GM21390 (cell line): ENCODE data around the gene MOCS3.

Source experiments
- ATAC-seq: cut with Tn5 transposase; IDR thresholded peaks from one replicate; pipeline ENCODE4 v1.9.1; 2021; ENCODE audit not compliant: unreplicated experiment

MOCS3 gene, protein sequence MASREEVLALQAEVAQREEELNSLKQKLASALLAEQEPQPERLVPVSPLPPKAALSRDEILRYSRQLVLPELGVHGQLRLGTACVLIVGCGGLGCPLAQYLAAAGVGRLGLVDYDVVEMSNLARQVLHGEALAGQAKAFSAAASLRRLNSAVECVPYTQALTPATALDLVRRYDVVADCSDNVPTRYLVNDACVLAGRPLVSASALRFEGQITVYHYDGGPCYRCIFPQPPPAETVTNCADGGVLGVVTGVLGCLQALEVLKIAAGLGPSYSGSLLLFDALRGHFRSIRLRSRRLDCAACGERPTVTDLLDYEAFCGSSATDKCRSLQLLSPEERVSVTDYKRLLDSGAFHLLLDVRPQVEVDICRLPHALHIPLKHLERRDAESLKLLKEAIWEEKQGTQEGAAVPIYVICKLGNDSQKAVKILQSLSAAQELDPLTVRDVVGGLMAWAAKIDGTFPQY

DNA sequence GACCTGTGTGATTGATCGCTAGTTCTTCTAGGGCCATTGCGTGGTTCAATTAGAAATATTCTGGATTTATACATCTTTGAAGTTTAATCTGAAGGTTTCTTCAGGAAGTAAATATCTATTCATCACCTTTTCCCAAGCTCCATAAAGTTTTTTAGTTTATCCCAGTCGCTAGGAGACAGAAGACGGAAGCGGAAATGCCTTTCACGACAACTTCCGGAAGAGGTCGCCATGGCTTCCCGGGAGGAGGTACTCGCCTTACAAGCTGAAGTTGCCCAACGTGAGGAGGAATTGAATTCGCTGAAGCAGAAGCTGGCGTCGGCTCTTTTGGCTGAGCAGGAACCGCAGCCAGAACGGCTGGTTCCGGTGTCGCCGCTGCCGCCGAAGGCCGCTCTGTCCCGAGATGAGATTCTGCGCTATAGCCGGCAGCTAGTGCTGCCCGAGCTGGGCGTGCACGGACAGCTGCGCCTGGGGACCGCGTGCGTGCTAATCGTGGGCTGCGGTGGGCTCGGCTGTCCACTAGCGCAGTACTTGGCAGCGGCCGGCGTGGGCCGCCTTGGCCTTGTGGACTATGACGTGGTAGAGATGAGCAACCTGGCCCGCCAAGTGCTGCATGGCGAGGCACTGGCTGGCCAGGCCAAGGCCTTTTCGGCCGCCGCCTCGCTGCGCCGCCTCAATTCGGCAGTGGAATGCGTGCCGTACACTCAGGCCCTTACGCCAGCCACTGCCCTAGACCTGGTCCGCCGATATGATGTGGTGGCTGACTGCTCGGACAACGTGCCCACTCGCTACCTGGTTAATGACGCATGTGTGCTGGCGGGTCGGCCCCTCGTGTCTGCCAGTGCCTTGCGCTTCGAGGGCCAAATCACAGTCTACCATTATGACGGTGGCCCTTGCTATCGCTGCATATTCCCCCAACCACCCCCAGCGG, at the start of gene MOCS3:
TSS of gene MOCS3 (plus strand) at position 204 of the 928 bp plus-strand sequence. CDS start at position 229, 25 bp downstream.
- ATAC-seq = peak; percentile 79

DNA sequence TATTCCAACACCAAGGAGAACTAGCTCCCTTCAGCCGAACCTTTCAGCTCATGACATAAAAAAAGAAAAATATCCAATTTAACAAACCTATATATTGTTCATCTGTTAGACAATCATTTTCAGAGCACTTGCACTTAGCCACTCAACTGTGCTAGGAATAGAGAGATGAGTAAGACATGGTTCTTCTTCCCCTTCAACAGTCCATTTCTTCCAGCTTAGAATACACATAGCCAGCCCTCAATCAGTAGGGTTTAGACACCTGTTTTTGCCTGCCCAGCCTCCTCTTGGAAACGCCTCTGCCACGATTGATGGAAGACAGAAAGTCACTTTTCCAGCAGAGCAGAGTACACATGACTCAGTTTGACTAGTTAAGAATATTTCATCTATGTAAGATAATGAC, 49.2 kb upstream of the MOCS3 start:
- ATAC-seq = no peak

DNA sequence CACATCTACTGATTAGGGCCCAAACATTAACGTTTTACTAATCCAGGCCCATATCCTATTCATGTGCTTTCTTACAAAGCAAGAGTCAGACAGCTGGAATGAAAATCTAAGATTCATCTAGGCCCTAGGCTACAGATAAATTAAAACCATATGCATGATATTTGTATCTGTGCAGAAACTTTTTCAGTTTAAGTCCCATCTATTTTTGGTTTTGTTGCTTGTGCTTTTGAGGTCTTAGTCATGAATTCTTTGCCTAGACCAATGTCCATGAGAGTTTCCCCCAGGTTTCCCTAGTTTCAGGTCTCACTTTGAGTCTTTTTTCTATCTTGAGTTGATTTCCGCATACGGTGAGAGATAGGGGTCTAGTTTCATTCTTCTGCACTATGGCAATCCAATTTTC, 47.6 kb upstream of the MOCS3 start:
- ATAC-seq = no peak

DNA sequence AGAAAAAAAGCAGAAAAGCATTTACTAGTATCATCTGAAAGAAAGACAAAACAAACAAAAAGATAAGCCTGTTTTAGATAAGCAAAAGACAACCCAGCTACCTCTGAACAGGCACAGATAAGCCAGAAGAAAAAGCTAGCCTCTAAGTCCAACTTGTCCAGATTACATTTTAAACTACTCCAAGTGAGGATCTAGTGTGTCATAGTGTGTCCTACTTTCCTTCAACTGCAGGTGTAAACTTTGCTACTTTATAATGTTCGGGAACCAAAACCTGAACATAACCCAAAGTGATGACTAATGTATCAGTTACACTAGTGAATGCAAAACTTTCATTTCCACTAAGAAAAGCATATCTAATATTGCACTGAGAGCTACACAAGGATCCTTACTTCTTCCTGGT, 46.9 kb upstream of the MOCS3 start:
- ATAC-seq = peak; percentile 54

DNA sequence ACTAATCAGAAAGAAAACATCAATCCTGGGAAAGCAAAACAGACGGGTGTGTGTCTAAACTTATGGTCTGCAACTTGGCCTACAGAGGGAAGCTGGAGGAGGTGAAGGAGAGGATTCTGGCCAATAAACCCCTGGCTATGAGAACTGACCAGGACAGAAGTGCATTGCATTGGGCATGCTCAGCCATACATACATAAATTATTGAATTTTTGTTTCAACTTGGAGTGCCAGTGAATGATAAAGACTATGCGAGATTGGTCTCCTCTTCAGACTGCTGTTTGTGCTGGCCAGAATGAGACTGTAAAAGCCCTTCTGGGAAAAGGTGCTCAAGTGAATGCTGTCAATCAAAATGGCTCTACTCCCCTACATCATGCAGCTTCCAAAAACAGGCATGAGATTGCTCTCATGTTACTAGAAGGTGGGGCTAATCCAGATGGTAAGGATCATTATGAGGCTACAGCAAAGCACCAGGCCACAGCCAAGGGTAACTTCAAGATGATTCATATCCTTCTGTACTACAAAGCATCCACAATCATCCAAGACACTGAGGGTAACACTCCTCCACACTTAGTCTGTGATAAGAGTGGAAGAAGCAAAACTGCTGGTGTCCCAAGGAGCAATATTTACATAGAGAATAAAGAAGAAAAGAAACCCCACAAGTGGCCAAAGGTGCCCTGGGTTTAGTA, 44.8 kb upstream of the MOCS3 start:
- no peak for ATAC-seq

DNA sequence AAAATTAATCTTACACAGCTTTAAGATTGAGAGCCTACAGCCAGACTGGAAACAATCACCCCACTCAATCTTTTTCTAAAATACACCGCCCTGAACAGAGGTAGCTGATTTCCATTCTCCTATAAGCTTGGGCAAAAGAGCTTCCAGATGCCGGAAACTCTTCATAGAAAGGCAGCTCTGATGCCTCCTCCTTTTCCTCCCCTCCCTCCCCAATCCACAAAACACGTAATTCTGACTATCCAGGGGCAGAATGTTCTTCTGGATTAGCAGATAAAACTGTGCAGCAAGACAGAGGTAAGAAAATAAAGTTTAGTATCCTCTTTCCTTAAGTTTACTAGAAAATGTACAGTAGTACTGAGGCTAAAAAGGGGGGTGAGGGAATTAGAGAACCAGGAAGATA, 43.2 kb upstream of the MOCS3 start:
- no peak for ATAC-seq

DNA sequence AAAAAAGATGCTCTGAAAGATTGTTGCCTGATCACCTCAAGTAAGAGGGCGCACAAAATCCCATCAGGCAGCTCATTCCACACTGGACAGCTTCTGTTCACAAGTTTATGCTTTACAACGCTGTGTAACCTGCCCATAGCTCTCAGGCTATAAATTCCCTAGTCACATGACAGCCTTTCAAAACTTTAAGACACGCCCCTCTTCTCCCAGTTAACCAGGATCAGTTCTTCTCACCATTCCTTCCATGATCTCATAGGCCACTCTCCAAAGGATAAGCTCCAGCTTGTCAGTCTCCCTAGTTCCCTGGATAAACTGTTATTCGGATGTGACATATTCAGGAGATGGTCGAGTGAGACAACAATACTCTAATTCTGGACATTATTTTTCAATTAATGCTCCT, 42.4 kb upstream of the MOCS3 start:
- ATAC-seq = no peak

DNA sequence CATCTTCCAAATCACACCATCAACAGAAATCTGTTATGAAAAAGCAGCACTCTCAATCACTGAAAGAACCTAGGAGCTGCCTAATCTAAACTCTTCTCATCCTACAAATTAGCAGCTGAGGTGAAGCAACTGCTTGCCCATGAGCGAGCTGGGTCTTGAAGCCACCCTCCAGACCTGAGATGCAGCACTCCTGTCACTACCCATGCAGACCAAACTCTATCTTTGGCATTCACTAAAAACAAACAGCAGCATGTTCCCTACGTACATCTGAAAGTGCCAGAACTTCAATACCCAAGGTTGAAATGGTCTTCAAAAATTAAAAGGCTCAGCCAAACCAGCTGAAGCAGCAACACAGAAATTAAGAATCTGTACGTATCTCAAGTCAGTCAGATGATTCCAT, 41.7 kb upstream of the MOCS3 start:
- no peak for ATAC-seq

DNA sequence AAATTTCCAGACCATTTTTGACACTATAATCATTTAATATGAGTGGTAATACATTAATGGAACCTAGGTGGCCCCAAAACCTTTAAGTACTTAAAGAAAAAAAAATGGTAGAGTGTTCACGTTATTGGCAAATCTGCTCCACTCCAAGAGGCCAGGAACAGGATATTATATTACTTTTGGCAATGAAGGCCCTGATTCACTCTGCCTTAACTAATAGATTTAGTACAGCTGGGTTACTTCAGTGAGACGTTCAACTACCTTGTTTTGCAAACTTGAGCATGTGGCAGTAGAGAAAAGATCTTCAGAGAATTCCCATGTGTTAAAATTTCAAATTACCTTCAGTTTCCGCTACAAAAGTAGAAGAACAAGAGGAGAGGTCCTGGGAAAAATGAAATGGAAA, 40.2 kb upstream of the MOCS3 start:
- no peak for ATAC-seq

DNA sequence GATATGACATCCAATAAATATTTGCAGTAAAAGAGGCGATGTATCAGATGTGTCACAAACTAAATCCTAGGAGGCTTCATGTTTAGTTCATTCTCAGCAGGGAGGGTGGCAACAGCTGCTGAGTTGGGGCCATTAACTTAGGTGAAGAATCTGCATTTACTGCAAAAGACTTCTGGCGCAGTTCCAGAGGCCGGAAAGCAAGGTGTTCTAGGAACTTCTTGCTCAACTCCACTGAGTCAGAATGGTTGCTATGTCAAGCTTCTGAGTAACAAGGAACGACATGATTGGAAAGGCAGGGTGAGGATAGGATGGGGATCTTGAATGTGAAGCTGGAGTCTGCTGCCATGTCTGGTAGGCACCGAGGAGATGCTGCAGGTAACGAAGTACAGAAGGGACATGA, 39.1 kb upstream of the MOCS3 start:
- ATAC-seq = no peak

DNA sequence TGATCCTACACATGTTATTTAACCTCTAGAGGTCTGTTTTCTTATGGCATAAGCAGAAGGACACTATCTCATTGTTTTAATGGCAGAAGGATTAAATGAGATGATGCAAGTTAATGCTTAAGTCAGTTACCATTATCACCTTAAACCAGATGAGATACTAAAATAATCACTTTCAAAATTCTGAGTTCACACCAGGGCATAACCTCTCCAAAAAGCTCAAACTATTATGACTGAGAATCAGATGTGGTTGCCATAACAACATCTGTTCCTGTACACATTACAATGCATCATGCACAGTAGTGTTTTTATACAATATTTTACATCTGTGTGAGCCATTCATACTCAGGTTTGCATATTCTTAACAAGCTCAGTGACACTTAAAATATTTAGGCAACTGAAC, 37.6 kb upstream of the MOCS3 start:
- ATAC-seq = no peak

DNA sequence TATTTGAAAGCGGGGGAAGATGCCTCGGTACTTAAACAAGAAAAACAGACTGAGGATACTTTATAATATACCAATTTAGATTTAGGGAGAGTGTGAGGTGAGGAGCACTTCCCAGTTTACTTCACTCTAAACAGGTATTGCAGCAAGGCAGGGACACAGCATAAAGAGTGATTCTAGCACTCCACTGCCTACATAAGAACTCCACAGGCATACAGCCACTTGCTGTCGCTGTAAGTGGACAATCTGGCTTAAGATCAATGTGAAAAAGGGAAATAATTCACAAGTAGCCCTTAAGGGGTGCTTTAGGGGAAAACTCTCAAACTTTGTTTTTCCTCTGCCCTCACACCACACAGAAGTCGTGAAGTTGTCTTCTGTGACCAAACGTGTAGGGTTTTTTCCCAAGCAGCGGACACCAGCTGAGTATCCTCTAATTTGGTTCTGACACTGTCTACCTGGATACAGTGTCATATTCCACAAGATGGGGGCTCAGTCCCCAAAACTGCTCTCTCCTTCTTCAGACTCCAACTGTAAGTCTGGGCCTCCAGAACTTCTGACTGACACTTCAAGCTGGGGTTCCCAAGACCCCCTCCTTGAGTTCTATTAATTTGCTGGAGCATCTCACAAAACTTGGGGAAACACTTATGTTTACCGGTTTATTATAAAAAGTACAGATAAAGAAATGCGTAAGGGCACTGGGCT, 36.7 kb upstream of the MOCS3 start:
- ATAC-seq = no peak

DNA sequence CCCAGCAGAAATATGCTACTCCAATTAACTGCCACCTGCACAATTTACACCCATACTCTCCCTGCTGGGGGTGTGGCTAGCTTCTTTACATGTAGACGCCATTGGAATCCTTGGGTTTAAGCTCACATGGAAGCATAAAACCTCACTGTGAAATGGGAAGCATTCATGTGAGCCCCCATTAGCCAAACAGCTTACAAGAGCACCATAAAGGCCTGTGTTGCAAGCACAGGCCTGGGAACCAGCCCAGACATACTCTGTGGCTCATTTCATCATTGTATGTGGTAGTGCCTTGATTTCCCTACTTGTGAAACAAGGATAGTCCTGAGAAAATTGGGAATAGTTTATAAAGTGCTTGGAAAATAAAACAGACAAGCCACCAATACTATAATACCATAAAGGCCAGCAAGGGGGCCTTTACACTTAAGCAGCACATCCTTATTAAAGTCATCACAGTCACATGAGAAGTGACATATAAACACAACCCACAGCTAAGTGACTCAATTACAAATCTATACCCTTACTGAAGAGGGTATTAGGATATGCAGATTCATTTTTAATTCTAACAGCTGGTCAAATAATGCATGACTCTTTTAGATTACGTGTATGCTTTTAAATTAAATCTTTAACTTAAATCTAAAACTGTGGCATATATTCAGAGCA, 34.2 kb upstream of the MOCS3 start:
- ATAC-seq = no peak

DNA sequence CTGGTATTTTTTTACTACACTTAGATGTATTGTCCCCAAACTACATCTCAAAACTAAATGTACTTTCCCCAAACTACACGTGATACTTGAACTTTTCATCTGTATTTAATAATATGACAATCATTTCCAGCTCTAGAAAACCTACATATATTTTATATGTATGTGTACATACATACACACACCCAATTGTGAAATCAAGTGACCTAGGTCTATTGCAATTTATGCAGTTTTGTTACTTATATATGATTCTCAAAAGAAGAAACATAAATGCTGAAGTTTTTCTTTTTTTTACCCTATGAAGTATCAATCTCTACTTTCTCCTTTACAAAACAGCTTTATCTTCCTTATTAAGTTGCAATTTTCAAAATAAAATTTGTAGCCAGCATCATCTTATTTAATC, 32.1 kb upstream of the MOCS3 start:
- ATAC-seq = no peak

DNA sequence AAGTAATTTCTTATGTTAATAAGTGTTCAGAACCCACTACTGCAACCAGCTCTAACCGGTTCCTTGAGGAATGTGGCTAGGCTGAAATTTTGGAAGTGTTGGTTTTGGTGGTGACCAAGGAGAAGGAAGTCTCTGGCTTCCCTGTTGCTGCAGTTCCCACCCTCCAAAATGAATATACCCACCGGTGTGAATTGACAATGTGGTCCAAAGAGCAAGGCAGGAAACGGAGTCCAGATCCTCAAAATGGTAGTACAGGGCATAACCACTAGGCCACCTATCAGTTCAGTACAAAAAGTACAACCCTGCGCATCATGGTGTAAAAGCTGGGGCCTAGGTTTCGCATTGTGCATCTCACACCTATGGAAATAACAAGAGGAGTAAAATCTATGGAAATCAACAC, 30.1 kb upstream of the MOCS3 start:
- ATAC-seq = no peak

DNA sequence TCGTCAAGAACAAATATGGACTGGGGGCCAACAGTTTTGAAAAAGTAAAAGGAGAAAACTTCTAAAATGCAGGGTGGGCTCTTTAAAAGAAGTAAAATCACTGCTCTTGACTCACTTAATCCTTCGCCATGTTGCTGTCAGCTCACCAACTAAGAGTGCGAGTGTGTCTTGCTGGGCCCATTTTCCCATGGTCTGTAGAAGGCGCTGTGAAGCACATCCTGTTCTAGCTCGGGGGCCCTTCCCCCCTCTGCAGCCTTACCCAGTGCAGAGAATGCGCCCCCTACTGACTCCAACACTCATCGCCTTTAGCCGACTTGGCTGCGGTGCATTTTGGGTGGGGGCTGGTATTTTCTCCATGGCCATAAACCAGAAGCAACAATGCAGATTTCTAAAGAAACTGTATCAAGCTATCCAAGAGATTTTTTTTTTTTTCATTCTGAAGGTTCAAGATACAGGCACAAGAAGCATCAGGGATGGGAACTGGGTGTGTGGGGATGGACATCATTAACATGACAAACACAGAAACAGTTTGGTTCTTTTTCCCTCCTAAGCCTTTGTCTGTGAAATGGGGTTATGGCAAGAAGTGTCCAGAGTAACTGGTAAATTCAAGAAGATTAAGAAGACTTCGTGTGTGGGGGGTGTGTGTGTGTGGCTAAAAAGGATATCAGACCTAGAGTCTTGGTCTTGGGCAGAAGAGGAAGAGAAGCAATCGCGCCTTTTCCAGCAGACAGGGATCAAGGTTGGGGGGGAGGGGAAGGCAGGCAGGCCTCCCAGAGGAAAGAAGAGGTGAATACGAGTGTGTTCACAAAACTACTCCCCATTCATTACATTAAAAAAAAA, 29.1 kb upstream of the MOCS3 start:
- peak; percentile 58 for ATAC-seq

DNA sequence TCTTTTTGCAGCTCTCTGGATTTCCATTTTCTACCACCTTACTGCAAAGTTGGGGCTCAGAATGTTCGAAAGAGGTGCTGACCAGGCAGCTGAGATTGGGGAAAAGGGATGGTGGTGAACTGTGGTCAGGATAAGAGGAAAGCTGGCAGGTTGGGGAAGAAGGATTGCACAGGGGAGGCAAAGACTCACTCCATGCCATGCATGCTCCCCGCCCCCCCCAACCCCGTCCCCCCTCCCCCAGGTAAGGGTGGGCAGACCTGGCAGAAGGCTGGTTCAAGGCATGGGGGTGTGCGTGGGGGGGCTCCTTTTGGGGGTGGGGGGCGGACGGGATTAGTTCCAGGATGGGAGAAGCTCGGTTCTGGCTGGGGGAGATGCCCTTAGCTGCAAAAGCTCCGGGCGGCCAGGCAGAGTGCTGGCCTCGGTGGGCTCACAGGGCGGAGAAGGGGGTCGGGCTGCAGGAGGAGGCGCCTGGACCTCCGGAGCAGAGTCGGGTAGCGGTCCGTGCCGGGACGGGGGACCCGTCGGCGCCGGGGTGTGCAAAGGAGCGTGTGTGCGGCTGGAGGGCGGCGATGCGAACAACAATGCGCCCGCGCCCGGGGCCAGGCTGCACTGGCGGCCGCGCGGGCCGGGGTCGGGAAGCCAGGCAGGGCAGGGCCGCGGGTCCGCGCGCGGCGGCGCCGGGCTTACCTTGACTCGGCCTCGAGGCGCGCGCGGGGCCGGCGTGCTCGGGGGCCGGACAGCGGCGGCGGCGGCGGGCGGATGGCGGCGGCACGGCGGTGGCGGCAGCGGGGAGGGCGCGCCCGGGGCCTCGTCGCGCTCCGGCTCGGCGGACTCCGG, 28.3 kb upstream of the MOCS3 start:
- peak; percentile 12 for ATAC-seq

DNA sequence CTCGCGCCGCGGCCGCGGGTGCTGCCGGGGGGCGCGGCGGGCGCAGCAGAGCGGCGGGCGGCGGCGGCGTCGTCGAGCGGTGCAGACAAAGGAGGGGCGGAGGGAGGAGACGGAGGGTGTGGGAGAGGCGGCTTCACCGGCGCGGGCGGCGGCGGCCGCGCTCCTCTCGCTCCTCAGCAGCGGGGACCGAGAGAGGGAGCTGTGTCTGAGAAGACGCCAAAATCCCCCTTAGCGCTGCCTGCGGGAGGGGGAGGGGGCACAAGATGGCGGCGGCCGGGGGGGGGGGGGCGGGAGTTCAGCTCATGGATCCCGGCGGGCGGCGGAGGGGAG, 27.7 kb upstream of the MOCS3 start:
- ATAC-seq = no peak
